ENCODE results near the gene GREB1L.

DNA sequence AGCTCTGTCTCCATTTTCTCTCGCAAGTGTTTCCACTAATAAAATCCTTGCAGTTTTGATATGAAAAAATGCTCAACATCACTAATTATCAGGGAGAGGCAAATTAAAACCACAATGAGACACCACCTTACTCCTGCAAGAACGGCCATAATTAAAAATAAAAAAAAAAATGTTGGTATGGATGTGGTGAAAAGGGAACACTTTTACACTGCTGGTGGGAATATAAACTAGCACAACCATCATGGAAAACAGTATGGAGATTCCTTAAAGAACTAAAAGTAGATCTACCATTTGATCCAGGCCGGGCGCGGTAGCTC lies 49.8 kb upstream of the GREB1L start:
- TF ChIP-seq, protein P1, sequence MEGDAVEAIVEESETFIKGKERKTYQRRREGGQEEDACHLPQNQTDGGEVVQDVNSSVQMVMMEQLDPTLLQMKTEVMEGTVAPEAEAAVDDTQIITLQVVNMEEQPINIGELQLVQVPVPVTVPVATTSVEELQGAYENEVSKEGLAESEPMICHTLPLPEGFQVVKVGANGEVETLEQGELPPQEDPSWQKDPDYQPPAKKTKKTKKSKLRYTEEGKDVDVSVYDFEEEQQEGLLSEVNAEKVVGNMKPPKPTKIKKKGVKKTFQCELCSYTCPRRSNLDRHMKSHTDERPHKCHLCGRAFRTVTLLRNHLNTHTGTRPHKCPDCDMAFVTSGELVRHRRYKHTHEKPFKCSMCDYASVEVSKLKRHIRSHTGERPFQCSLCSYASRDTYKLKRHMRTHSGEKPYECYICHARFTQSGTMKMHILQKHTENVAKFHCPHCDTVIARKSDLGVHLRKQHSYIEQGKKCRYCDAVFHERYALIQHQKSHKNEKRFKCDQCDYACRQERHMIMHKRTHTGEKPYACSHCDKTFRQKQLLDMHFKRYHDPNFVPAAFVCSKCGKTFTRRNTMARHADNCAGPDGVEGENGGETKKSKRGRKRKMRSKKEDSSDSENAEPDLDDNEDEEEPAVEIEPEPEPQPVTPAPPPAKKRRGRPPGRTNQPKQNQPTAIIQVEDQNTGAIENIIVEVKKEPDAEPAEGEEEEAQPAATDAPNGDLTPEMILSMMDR (IDR thresholded peaks at IDR 0.05 in 2 of 3, conservative IDR thresholded peaks at IDR 0.05 in 1 of 3; ENCODE audit: insufficient read depth in 2 of 3, low read depth in 1 of 3, low read length in 3 of 3), result no peak
- TF ChIP-seq, protein P2, sequence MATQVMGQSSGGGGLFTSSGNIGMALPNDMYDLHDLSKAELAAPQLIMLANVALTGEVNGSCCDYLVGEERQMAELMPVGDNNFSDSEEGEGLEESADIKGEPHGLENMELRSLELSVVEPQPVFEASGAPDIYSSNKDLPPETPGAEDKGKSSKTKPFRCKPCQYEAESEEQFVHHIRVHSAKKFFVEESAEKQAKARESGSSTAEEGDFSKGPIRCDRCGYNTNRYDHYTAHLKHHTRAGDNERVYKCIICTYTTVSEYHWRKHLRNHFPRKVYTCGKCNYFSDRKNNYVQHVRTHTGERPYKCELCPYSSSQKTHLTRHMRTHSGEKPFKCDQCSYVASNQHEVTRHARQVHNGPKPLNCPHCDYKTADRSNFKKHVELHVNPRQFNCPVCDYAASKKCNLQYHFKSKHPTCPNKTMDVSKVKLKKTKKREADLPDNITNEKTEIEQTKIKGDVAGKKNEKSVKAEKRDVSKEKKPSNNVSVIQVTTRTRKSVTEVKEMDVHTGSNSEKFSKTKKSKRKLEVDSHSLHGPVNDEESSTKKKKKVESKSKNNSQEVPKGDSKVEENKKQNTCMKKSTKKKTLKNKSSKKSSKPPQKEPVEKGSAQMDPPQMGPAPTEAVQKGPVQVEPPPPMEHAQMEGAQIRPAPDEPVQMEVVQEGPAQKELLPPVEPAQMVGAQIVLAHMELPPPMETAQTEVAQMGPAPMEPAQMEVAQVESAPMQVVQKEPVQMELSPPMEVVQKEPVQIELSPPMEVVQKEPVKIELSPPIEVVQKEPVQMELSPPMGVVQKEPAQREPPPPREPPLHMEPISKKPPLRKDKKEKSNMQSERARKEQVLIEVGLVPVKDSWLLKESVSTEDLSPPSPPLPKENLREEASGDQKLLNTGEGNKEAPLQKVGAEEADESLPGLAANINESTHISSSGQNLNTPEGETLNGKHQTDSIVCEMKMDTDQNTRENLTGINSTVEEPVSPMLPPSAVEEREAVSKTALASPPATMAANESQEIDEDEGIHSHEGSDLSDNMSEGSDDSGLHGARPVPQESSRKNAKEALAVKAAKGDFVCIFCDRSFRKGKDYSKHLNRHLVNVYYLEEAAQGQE (IDR thresholded peaks at IDR 0.05; ENCODE audit: borderline replicate concordance), result no peak
- TF ChIP-seq, protein P2 (CRISPR knock-in tag; IDR thresholded peaks at IDR 0.05; ENCODE audit: low read depth), result no peak
- TF ChIP-seq NFE2L1 (tag; IDR thresholded peaks at IDR 0.05; ENCODE audit: borderline replicate concordance, low read depth), result no peak
- no peak for TF ChIP-seq EZH2 (IDR thresholded peaks at IDR 0.05; ENCODE audit: borderline replicate concordance, low read depth, low read length)
- TF ChIP-seq HNRNPH1 (optimal IDR thresholded peaks at IDR 0.05; ENCODE audit: low read depth, low read length), result no peak
- TF ChIP-seq STAT5B (CRISPR knock-in tag; IDR thresholded peaks at IDR 0.05), result no peak
- no peak for TF ChIP-seq RFX5 (IDR thresholded peaks at IDR 0.05; ENCODE audit: low read depth, low read length)
- no peak for TF ChIP-seq PRPF4 (IDR thresholded peaks at IDR 0.05; ENCODE audit: insufficient read depth, low read depth, low read length, poor library complexity, severe bottlenecking)
- TF ChIP-seq ZZZ3 (IDR thresholded peaks at IDR 0.05), result no peak
- TF ChIP-seq HNRNPL (IDR thresholded peaks at IDR 0.05; ENCODE audit: low read depth, low read length), result no peak
- no peak for TF ChIP-seq BRCA1 (IDR thresholded peaks at IDR 0.05)
- TF ChIP-seq BRCA1 (CRISPR knock-in tag; IDR thresholded peaks at IDR 0.05), result no peak
